Left ventricle myocardium inferior (tissue), 1 donor: ENCODE results near the gene PRAC1. TPM values are rescaled to one million over a fixed set of nuclear protein-coding genes. Genes with fewer than 3 reads are reported as not detected.

ENCODE experiments used
- DNase-seq: peaks from one replicate; pipeline ENCODE4 v3.0.0-alpha.2; 2020
- H3K27ac ChIP-seq: fragments of 200-600 bp; replicated peaks from 2 replicates; pipeline ENCODE4 v1.8.0; 2021
- H3K27me3 ChIP-seq: fragments of 200-600 bp; 2 replicates; pipeline ENCODE4 v1.8.0; 2021; ENCODE audit warnings: low read depth
- H3K36me3 ChIP-seq: fragments of 200-600 bp; 2 replicates; pipeline ENCODE4 v1.8.0; 2021
- H3K4me1 ChIP-seq: fragments of 200-600 bp; 2 replicates; pipeline ENCODE4 v1.8.0; 2021
- H3K4me3 ChIP-seq: fragments of 200-600 bp; 2 replicates; pipeline ENCODE4 v1.8.0; 2021; ENCODE audit warnings: mild to moderate bottlenecking, moderate library complexity
- H3K9me3 ChIP-seq: fragments of 200-600 bp; replicated peaks from 2 replicates; pipeline ENCODE4 v1.8.0; 2021
- intact Hi-C: fragments of 100-400 bp; cut with micrococcal nuclease; formaldehyde crosslinking; loops from one replicate; pipeline ENCODE4 v1.11.0; 2022
- total RNA-seq: library from RNA; stranded (reverse); fragmentation: NEBNext Ultra II Directional; extraction: Animal tissue kit (Norgen Biotek cat#: 25700); gene quantifications from one replicate; pipeline ENCODE4 v1.2.1, GENCODE V29; 2021
- TF ChIP-seq, protein P1 (sequence below): fragments of 200-600 bp; IDR thresholded peaks from 2 replicates; pipeline ENCODE4 v1.8.0; 2021; ENCODE audit warnings: antibody characterized with exemption, mild to moderate bottlenecking, borderline replicate concordance
- donor health status: DM: no; HTN: yes; CAD: no; lungs with severe emphysema.

The PRAC1 gene
- total RNA-seq, 1 donor from 2014 or later = not detected

DNA sequence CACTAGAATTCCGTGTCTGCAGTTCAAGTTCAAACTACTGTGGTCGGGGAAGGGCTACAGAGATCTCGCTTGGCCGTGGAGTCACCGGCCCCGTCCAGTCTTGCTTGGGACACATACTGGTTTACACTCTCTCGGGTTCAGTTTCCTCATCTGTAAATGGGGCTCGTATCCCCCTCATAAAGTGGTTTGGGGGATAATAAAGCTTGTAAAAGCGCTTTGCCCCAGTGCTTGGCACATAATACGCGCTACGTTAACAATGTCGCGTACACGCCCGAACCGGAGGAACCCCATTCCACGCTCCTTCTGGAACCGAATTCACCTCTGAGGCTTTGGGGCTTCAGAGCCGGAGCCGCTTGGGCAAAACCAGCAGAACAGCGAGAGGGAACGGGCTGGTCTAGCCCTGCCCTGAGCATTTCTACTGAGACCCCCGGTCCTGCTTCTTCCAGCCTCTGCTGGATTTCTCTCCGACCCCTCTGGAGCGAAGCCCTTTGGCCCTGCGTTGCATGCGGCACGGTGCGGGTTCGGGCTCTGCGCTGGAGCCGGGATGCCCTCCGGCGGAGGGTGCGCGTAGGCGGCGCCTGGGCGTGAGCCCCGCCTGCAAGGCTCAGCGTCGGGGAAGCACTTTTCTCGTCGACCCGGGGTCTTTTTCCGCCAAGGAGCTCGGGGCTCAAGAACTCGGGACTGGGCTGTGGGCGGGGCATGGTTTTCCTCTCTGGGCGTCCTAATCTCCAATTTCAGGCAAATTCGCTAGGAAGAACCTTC, 32.4 kb upstream of the PRAC1 start:
- no peak for DNase-seq
- Histone ChIP-seq H3K9me3 (no peaks in the 10 kb centered on the region), H3K36me3 (no peaks in the 10 kb centered on the region), H3K27me3 (peaks cover 100% of the 10 kb centered on the region), H3K4me1 (peaks cover 19% of the 10 kb centered on the region), H3K27ac (no peak overlapping the region), H3K4me3 (no peak overlapping the region)
- intact Hi-C loops = no loop called here
- TF ChIP-seq, protein P1, sequence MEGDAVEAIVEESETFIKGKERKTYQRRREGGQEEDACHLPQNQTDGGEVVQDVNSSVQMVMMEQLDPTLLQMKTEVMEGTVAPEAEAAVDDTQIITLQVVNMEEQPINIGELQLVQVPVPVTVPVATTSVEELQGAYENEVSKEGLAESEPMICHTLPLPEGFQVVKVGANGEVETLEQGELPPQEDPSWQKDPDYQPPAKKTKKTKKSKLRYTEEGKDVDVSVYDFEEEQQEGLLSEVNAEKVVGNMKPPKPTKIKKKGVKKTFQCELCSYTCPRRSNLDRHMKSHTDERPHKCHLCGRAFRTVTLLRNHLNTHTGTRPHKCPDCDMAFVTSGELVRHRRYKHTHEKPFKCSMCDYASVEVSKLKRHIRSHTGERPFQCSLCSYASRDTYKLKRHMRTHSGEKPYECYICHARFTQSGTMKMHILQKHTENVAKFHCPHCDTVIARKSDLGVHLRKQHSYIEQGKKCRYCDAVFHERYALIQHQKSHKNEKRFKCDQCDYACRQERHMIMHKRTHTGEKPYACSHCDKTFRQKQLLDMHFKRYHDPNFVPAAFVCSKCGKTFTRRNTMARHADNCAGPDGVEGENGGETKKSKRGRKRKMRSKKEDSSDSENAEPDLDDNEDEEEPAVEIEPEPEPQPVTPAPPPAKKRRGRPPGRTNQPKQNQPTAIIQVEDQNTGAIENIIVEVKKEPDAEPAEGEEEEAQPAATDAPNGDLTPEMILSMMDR = no peak

DNA sequence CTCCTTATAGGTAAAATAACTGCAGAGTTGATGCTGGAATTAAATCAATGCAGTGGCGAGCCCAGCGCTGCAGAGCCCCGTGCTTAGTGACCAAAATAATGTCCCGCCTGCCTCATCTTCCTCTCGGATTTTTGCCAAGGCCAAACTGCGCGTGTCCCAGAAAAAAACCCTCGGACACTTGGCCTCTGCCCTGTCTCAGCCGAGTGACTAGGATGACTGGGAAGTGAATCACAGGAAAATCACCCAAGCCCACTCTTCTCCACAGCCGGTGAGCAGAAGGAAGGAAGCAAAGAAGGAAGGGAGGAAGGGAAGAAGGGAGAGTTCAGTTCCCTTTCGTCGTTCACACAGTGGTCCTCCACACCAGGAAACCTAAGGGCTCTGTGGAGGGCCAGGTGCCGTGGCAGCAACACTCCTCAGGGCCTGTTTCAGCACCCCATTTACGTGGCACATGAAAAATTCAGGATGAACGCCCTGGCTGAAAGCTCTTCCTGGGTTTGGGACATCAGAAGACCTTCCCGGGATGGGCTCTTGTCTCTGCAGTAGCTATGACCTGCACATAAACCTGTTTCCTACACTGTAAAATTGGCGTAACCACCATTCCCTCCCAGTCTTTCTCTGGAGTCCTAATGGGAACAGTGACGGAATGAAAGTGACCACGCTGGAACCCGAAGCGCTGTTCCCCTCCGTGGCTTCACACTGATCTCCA, 31.6 kb upstream of the PRAC1 start:
- Histone ChIP-seq H3K27ac (no peak overlapping the region), H3K4me3 (no peak overlapping the region), H3K27me3 (peaks cover 100% of the 10 kb centered on the region), H3K36me3 (no peaks in the 10 kb centered on the region), H3K9me3 (no peaks in the 10 kb centered on the region), H3K4me1 (peaks cover 19% of the 10 kb centered on the region)
- no peak for DNase-seq
- intact Hi-C loops = no loop called here
- TF ChIP-seq, protein P1 = no peak

DNA sequence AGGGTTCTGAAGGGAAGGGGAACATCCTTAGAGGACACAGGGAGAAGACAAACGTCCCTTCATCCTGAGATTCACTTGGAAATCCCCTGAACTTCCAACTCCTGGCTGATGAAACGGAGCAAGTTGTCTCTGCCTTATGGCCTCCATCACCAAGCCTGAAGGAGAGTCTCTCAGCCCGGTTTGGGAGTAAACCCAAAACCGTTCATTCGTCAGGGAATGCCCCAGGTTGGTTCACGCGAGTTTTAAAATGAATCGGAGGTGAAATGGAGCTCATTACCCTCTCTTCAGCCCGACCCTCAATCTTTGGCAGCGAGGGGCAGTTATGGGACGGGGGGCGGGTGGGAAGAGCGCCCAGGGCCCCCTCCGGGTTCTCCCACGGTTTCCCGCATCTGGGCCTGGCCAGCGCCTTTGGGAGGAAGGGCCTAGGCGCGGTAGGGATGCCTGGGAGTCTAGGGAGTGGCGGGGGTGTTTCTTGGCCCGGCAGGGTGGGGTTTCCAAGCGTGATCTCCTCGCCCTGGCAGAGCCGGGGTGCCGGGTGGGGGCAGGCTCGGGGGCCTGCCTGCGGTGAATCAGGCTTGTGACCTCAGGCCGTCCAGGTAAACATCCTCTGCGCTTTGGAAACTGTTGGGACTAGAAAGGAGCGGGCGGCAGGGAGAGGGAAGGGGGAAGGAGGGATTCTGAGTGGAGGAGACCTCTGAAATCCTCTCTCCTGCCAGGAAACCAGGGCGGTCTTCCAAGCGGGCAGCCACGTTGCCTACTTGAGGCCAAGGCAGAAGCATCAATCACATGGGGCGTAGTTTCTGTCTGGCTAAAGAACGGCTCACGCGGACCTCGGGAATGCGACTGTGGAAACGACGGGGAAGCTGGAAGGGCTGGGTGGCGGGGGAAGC, 30.3 kb upstream of the PRAC1 start:
- DNase-seq = no peak
- Histone ChIP-seq H3K27ac (no peak overlapping the region), H3K36me3 (no peaks in the 10 kb centered on the region), H3K4me3 (no peak overlapping the region), H3K27me3 (peaks cover 100% of the 10 kb centered on the region), H3K9me3 (no peaks in the 10 kb centered on the region), H3K4me1 (peaks cover 19% of the 10 kb centered on the region)
- TF ChIP-seq, protein P1 = no peak
- intact Hi-C loops = no loop called here

DNA sequence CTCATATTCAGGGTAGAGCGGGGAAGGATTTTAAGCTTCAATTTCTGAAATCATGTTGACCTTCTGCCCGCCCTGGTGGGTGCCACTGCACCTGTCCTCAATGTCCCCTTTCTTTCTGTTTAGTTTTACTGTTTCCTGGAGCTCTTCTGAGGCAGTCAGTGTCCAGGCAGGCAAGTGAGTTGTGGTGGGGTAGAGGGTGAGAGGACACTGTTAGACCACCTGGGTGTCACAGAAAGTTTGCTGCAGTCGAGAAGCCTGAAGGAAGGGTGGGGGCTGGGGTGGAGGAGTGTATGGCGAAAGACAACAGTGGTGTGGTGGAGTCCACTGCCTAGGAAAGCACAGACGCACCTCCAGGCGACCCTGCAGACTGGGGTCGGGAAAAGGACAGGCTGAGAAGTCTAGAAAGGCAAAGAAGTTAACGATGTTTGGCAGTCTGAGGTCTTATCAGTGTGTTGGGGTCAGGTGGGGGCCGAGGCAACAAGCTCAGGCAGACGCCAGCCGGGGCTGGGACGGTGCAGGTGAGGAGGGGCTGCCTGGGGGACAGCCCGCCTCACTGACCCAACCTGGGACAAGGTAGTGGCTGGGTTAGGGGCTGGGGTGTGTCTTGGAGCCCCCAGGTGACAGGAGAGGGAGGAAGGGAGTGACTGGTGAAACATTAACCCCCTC, 29.5 kb upstream of the PRAC1 start:
- Histone ChIP-seq H3K9me3 (no peaks in the 10 kb centered on the region), H3K4me1 (peaks cover 19% of the 10 kb centered on the region), H3K4me3 (no peak overlapping the region), H3K36me3 (no peaks in the 10 kb centered on the region), H3K27me3 (peaks cover 100% of the 10 kb centered on the region), H3K27ac (no peak overlapping the region)
- TF ChIP-seq, protein P1 = no peak
- DNase-seq = no peak
- intact Hi-C loops = no loop called here

DNA sequence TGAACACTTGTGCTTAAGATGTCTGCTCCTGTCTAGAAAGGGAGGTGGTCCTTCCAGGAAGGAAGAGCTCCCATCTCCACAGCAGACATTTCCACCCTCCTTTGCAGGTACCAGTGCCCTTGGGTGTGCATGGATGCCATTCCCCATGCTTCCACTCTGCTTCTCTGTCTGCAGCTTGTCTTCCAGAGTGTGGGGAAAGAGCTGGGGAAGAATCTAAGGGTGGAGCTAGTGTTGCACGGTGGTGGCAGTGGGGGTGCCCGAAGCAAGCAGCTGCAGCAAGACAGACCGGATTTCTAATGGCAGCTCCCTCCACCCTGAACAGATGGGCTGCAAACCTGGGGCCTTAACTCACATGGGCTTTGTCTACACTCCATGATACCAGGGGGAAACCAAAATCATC, 28.9 kb upstream of the PRAC1 start:
- Histone ChIP-seq H3K4me1 (peaks cover 19% of the 10 kb centered on the region), H3K36me3 (no peaks in the 10 kb centered on the region), H3K9me3 (no peaks in the 10 kb centered on the region), H3K27me3 (peaks cover 99% of the 10 kb centered on the region), H3K27ac (no peak overlapping the region), H3K4me3 (no peak overlapping the region)
- DNase-seq = no peak
- intact Hi-C loops = no loop called here
- TF ChIP-seq, protein P1 = no peak
